ENCODE data around the gene ABLIM1.

- TF ChIP-seq TARDBP (IDR thresholded peaks at IDR 0.05), result no peak
- no peak for TF ChIP-seq BHLHE40 (IDR thresholded peaks at IDR 0.05; ENCODE audit: borderline replicate concordance)
- no peak for TF ChIP-seq LEF1 (IDR thresholded peaks at IDR 0.05; ENCODE audit: borderline replicate concordance)
- no peak for TF ChIP-seq ELF4 (IDR thresholded peaks at IDR 0.05)
These were observed 30.7 kb upstream of the ABLIM1 start for GRCh38 chr10:114688786-114689185.

Data from HEK293T (cell line).